ENCODE results near the gene GNAT3. TPM values are rescaled to one million over a fixed set of nuclear protein-coding genes. Genes with fewer than 3 reads are reported as not detected.

GNAT3 gene
- total and polyA plus RNA-seq, 2 donors = not detected

GRCh38 chr7:80415114-80415513, 96.8 kb downstream of the GNAT3 start:
- Histone ChIP-seq H3K36me3 (ENCODE audit: insufficient read depth) (no peaks in the 10 kb centered on the region), H3K4me3 (ENCODE audit: low read depth, low read length) (no peak overlapping the region), H3K4me1 (ENCODE audit: insufficient read depth) (no peaks in the 10 kb centered on the region), H3K27ac (ENCODE audit: low read depth) (no peak overlapping the region)
- WGBS = 93% methylated on average over 3 of the region's 3 CpGs
- no peak for DNase-seq (ENCODE audit: extremely low spot score)

- no peaks in the 10 kb centered on the region for H3K36me3 ChIP-seq (ENCODE audit: insufficient read depth)
These were observed 97.5 kb downstream of the GNAT3 start for GRCh38 chr7:80414331-80414730.

GRCh38 chr7:80413383-80413945, 98.4 kb downstream of the GNAT3 start:
- Histone ChIP-seq H3K27ac (ENCODE audit: low read depth) (no peak overlapping the region), H3K4me1 (ENCODE audit: insufficient read depth) (no peaks in the 10 kb centered on the region), H3K4me3 (ENCODE audit: low read depth, low read length) (no peak overlapping the region), H3K36me3 (ENCODE audit: insufficient read depth) (no peaks in the 10 kb centered on the region)
- DNase-seq (ENCODE audit: extremely low spot score) = no peak
- 81% methylated on average over 3 of the region's 3 CpGs for WGBS

More at GRCh38 chr7:80414331-80414730, 97.5 kb downstream of the GNAT3 start:
- H3K4me1 ChIP-seq (ENCODE audit: insufficient read depth) = no peaks in the 10 kb centered on the region
- no peak overlapping the region for H3K27ac ChIP-seq (ENCODE audit: low read depth)
- DNase-seq (ENCODE audit: extremely low spot score) = no peak
- no peak overlapping the region for H3K4me3 ChIP-seq (ENCODE audit: low read depth, low read length)
- 94% methylated on average over 2 of the region's 2 CpGs for WGBS

GRCh38 chr7:80412842-80413241, 99.0 kb downstream of the GNAT3 start:
- DNase-seq (ENCODE audit: extremely low spot score) = no peak
- Histone ChIP-seq H3K36me3 (ENCODE audit: insufficient read depth) (no peaks in the 10 kb centered on the region), H3K4me3 (ENCODE audit: low read depth, low read length) (no peak overlapping the region), H3K4me1 (ENCODE audit: insufficient read depth) (no peaks in the 10 kb centered on the region), H3K27ac (ENCODE audit: low read depth) (no peak overlapping the region)
- 98% methylated on average over 1 of the region's 1 CpG for WGBS

- 76% methylated on average over 2 of the region's 2 CpGs for WGBS
- Histone ChIP-seq H3K4me3 (ENCODE audit: low read depth, low read length) (no peak overlapping the region), H3K36me3 (ENCODE audit: insufficient read depth) (no peaks in the 10 kb centered on the region), H3K4me1 (ENCODE audit: insufficient read depth) (no peaks in the 10 kb centered on the region), H3K27ac (ENCODE audit: low read depth) (no peak overlapping the region)
- no peak for DNase-seq (ENCODE audit: extremely low spot score)
These were observed 100.2 kb downstream of the GNAT3 start for GRCh38 chr7:80411621-80412020.

- H3K4me1 ChIP-seq (ENCODE audit: insufficient read depth) = no peaks in the 10 kb centered on the region
- H3K4me3 ChIP-seq (ENCODE audit: low read depth, low read length) = no peak overlapping the region
- no peak overlapping the region for H3K27ac ChIP-seq (ENCODE audit: low read depth)
- no peak for DNase-seq (ENCODE audit: extremely low spot score)
- H3K36me3 ChIP-seq (ENCODE audit: insufficient read depth) = no peaks in the 10 kb centered on the region
These were observed 101.8 kb downstream of the GNAT3 start for GRCh38 chr7:80410081-80410480.

Other genes with a start within 250 kb of the GNAT3 start
- 399 TPM for gene CD36, start 126.6 kb upstream of the GNAT3 start, total RNA-seq
- gene CD36, start 126.6 kb upstream of the GNAT3 start, polyA plus RNA-seq = 24.1 TPM